Activated B cell treated with CpG ODN at 0.5 μM for 24 hours (primary cell): ENCODE data around the gene TNFRSF1A. TPM values are rescaled to one million over a fixed set of nuclear protein-coding genes. Genes with fewer than 3 reads are reported as not detected.

Source experiments
- ATAC-seq: fragments of 200-7000 bp; cut with Tn5 transposase; one replicate; pipeline ENCODE4 v1.10.0; 2021; ENCODE audit warnings: low read depth, mild to moderate bottlenecking, moderate library complexity
- CTCF ChIA-PET: fragments of 350-600 bp; sonication (Branson Sonifier 250); formaldehyde crosslinking; loops from one replicate; lab custom pipeline; 2021; ENCODE audit warnings: antibody characterized with exemption; lab: Charles Lee
- POLR2A ChIA-PET: fragments of 350-600 bp; sonication (Branson Sonifier 250); formaldehyde crosslinking; loops from one replicate; lab custom pipeline; 2021; ENCODE audit warnings: antibody characterized with exemption; lab: Charles Lee
- DNase-seq: peaks from one replicate; pipeline ENCODE4 v3.0.0; 2022
- H3K27ac Mint-ChIP-seq: one replicate; pipeline ENCODE4 v1.8.0; 2020; ENCODE audit warnings: mixed read lengths
- H3K27me3 Mint-ChIP-seq: one replicate; pipeline ENCODE4 v1.8.0; 2021; ENCODE audit warnings: mixed read lengths
- H3K36me3 Mint-ChIP-seq: one replicate; pipeline ENCODE4 v1.8.0; 2021; ENCODE audit warnings: low read depth, mixed read lengths
- H3K4me1 Mint-ChIP-seq: one replicate; pipeline ENCODE4 v1.8.0; 2021; ENCODE audit warnings: mixed read lengths
- H3K4me3 Mint-ChIP-seq: one replicate; pipeline ENCODE4 v1.8.0; 2020; ENCODE audit warnings: mild to moderate bottlenecking, mixed read lengths
- H3K9me3 Mint-ChIP-seq: one replicate; pipeline ENCODE4 v1.8.0; 2020; ENCODE audit warnings: mixed read lengths
- CTCF ChIP-seq: fragments of 200-600 bp; IDR thresholded peaks from one replicate; pipeline ENCODE4 v1.8.0; 2022; ENCODE audit warnings: antibody characterized with exemption, mild to moderate bottlenecking
- intact Hi-C: fragments of 100-400 bp; cut with micrococcal nuclease; formaldehyde crosslinking; loops from one replicate; pipeline ENCODE4 v1.15.1; 2024
- total RNA-seq: library from RNA; stranded (reverse); gene quantifications from 2 replicates; pipeline ENCODE4 v1.2.3, GENCODE V29; 2022

TNFRSF1A gene
- total RNA-seq, 1 donor from 2014 or later: not detected

GRCh38 chr12:6386038-6386437 lies 44.2 kb upstream of the TNFRSF1A start:
- Mint-ChIP-seq H3K4me1 (peaks cover 8% of the 10 kb centered on the region), H3K27ac (no peak overlapping the region), H3K36me3 (no peaks in the 10 kb centered on the region), H3K27me3 (peaks cover 45% of the 10 kb centered on the region), H3K4me3 (no peak overlapping the region), H3K9me3 (no peaks in the 10 kb centered on the region)
- intact Hi-C loops: no loop called here
- CTCF ChIA-PET: no interaction called here
- TF ChIP-seq CTCF: no peak
- ATAC-seq (no peak), DNase-seq (no peak)
- POLR2A ChIA-PET: no interaction called here

GRCh38 chr12:6384499-6385436 lies 42.9 kb upstream of the TNFRSF1A start:
- DNase-seq: no peak
- POLR2A ChIA-PET: interaction anchor here (0.6 kb wide), 1 partner anchor 757 kb away, joined by 7 read pairs; no protein-coding TSS in a partner anchor
- no peak overlapping the region for H3K4me3 Mint-ChIP-seq

GRCh38 chr12:6383572-6384498 lies 42.0 kb upstream of the TNFRSF1A start, which contains the start of gene LTBR:
Gene LTBR (plus strand): TSS chr12:6384162. CDS start chr12:6384359, 197 bp downstream.
- intact Hi-C loops: no loop called here
- no peak for DNase-seq
- no peaks in the 10 kb centered on the region for H3K36me3 Mint-ChIP-seq
- peak within 1 kb of the TSS; percentile 44 for H3K4me3 Mint-ChIP-seq
- peaks cover 8% of the 10 kb centered on the region for H3K4me1 Mint-ChIP-seq
- POLR2A ChIA-PET: no interaction called here
- ATAC-seq: no peak
- TF ChIP-seq CTCF: no peak
- CTCF ChIA-PET: no interaction called here
- no peak within 1 kb of the TSS for H3K27ac Mint-ChIP-seq
- H3K9me3 Mint-ChIP-seq: no peaks in the 10 kb centered on the region
- peaks cover 54% of the 10 kb centered on the region for H3K27me3 Mint-ChIP-seq

More at GRCh38 chr12:6384499-6385436, 42.9 kb upstream of the TNFRSF1A start:
- Mint-ChIP-seq H3K4me1 (peaks cover 8% of the 10 kb centered on the region), H3K9me3 (no peaks in the 10 kb centered on the region), H3K27me3 (peaks cover 51% of the 10 kb centered on the region), H3K27ac (no peak overlapping the region), H3K36me3 (no peaks in the 10 kb centered on the region)
- intact Hi-C loops: no loop called here
- TF ChIP-seq CTCF: no peak
- CTCF ChIA-PET: no interaction called here
- ATAC-seq: no peak

GRCh38 chr12:6382982-6383381 lies 41.1 kb upstream of the TNFRSF1A start:
- ATAC-seq (no peak), DNase-seq (no peak)
- H3K27me3 Mint-ChIP-seq: peaks cover 54% of the 10 kb centered on the region
- ChIA-PET POLR2A (interaction anchor here (0.5 kb wide), 1 partner anchor 114 kb away, joined by 5 read pairs; no protein-coding TSS in a partner anchor), CTCF (no interaction called here)
- peaks cover 8% of the 10 kb centered on the region for H3K4me1 Mint-ChIP-seq
- TF ChIP-seq CTCF: no peak
- intact Hi-C loops: no loop called here
- no peak overlapping the region for H3K27ac Mint-ChIP-seq
- no peak overlapping the region for H3K4me3 Mint-ChIP-seq
- H3K36me3 Mint-ChIP-seq: no peaks in the 10 kb centered on the region
- H3K9me3 Mint-ChIP-seq: no peaks in the 10 kb centered on the region
